ENCODE data around the gene YES1.

DNA sequence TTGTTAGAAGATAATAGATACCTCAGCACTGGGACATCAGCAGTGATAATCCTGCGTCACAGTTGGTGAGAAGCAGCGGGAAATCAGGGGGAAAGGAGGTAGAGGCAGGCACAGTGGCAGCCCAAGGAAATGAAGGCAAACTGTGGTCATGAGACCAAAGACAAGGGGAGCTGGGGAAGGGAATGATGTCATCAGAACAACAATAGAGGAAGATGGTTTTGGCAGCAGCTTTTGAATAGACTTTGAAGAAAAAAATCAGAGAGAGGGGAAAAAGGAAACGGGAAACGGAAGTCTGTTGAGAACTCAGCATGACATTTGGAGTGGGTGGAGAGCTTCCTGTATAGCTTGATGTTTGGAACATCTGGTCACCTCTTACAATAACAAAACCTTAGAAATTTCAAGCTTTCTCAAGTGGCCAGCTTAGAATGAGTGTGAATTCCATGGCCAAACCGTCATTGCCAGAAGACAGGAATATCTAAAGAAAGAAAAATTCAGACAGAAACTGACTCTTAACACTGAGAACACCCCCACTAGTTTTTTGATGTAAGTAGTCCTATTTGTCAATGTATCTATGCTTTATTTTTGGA, 18.4 kb upstream of the YES1 start:
- TF ChIP-seq, protein P1, sequence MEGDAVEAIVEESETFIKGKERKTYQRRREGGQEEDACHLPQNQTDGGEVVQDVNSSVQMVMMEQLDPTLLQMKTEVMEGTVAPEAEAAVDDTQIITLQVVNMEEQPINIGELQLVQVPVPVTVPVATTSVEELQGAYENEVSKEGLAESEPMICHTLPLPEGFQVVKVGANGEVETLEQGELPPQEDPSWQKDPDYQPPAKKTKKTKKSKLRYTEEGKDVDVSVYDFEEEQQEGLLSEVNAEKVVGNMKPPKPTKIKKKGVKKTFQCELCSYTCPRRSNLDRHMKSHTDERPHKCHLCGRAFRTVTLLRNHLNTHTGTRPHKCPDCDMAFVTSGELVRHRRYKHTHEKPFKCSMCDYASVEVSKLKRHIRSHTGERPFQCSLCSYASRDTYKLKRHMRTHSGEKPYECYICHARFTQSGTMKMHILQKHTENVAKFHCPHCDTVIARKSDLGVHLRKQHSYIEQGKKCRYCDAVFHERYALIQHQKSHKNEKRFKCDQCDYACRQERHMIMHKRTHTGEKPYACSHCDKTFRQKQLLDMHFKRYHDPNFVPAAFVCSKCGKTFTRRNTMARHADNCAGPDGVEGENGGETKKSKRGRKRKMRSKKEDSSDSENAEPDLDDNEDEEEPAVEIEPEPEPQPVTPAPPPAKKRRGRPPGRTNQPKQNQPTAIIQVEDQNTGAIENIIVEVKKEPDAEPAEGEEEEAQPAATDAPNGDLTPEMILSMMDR (CRISPR knock-in tag; IDR thresholded peaks at IDR 0.05) = no peak
- TF ChIP-seq ZNF589 (CRISPR knock-in tag; conservative IDR thresholded peaks at IDR 0.05) = no peak
- TF ChIP-seq PCBP1 (IDR thresholded peaks at IDR 0.05; ENCODE audit: borderline replicate concordance, low read depth, low read length) = no peak
- no peak for TF ChIP-seq NCOR1 (IDR thresholded peaks at IDR 0.05; ENCODE audit: borderline replicate concordance, low read length)
- TF ChIP-seq ZNF326 (CRISPR knock-in tag; IDR thresholded peaks at IDR 0.05; ENCODE audit: borderline replicate concordance) = no peak
- TF ChIP-seq ZNF20 (CRISPR knock-in tag; IDR thresholded peaks at IDR 0.05) = no peak
- no peak for TF ChIP-seq IKZF1 (IDR thresholded peaks at IDR 0.05)
- TF ChIP-seq MAX (IDR thresholded peaks at IDR 0.05) = no peak
- no peak for TF ChIP-seq GZF1 (CRISPR knock-in tag; IDR thresholded peaks at IDR 0.05)
- no peak for TF ChIP-seq HNRNPH1 (optimal IDR thresholded peaks at IDR 0.05; ENCODE audit: low read depth, low read length)
- no peak for TF ChIP-seq ZNF33A (CRISPR knock-in tag; IDR thresholded peaks at IDR 0.05; ENCODE audit: borderline replicate concordance)

Measured in HepG2 (cell line).